Measurements from ENCODE around the gene SLC25A1. TPM values are rescaled to one million over a fixed set of nuclear protein-coding genes. Genes with fewer than 3 reads are reported as not detected.

The SLC25A1 gene
- polyA plus RNA-seq, 1 donor from 2014 or later, result 81.4 TPM

DNA sequence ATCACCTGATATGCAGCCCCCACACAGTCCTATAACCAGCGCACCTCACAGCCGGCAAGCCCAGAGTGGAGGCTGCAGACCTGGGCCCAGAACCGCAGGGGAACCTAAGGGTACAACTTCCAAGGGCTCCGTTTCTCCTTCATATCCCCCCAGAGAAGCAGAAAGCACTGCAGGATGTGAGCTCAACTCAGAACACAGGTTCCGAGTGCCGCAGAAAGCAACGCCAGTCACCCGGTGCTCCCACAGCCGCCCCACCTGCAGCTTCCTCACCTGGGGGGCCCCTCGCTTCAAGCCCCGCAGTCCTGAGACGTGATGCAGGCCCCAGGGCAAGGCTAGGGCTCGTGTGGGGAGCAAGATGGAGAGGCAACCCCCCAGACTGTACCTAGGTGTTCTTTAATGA is 45.0 kb downstream of the SLC25A1 start:
- TF ChIP-seq POLR2AphosphoS5 (IDR thresholded peaks at IDR 0.05) (no peak), EP300 (conservative IDR thresholded peaks at IDR 0.05; ENCODE audit: poor library complexity, severe bottlenecking) (no peak), RAD21 (conservative IDR thresholded peaks at IDR 0.05) (no peak), MXI1 (conservative IDR thresholded peaks at IDR 0.05; ENCODE audit: poor library complexity, severe bottlenecking) (no peak), SMC3 (conservative IDR thresholded peaks at IDR 0.05; ENCODE audit: poor library complexity) (no peak), TAF1 (IDR thresholded peaks at IDR 0.05; ENCODE audit: low read depth) (no peak), EZH2 (IDR thresholded peaks at IDR 0.05; ENCODE audit: borderline replicate concordance, insufficient read depth, low read length, poor library complexity, severe bottlenecking) (no peak)
- TF ChIP-seq, protein P1, sequence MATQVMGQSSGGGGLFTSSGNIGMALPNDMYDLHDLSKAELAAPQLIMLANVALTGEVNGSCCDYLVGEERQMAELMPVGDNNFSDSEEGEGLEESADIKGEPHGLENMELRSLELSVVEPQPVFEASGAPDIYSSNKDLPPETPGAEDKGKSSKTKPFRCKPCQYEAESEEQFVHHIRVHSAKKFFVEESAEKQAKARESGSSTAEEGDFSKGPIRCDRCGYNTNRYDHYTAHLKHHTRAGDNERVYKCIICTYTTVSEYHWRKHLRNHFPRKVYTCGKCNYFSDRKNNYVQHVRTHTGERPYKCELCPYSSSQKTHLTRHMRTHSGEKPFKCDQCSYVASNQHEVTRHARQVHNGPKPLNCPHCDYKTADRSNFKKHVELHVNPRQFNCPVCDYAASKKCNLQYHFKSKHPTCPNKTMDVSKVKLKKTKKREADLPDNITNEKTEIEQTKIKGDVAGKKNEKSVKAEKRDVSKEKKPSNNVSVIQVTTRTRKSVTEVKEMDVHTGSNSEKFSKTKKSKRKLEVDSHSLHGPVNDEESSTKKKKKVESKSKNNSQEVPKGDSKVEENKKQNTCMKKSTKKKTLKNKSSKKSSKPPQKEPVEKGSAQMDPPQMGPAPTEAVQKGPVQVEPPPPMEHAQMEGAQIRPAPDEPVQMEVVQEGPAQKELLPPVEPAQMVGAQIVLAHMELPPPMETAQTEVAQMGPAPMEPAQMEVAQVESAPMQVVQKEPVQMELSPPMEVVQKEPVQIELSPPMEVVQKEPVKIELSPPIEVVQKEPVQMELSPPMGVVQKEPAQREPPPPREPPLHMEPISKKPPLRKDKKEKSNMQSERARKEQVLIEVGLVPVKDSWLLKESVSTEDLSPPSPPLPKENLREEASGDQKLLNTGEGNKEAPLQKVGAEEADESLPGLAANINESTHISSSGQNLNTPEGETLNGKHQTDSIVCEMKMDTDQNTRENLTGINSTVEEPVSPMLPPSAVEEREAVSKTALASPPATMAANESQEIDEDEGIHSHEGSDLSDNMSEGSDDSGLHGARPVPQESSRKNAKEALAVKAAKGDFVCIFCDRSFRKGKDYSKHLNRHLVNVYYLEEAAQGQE (IDR thresholded peaks at IDR 0.05; ENCODE audit: borderline replicate concordance), result no peak
- TF ChIP-seq, protein P2, sequence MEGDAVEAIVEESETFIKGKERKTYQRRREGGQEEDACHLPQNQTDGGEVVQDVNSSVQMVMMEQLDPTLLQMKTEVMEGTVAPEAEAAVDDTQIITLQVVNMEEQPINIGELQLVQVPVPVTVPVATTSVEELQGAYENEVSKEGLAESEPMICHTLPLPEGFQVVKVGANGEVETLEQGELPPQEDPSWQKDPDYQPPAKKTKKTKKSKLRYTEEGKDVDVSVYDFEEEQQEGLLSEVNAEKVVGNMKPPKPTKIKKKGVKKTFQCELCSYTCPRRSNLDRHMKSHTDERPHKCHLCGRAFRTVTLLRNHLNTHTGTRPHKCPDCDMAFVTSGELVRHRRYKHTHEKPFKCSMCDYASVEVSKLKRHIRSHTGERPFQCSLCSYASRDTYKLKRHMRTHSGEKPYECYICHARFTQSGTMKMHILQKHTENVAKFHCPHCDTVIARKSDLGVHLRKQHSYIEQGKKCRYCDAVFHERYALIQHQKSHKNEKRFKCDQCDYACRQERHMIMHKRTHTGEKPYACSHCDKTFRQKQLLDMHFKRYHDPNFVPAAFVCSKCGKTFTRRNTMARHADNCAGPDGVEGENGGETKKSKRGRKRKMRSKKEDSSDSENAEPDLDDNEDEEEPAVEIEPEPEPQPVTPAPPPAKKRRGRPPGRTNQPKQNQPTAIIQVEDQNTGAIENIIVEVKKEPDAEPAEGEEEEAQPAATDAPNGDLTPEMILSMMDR (IDR thresholded peaks at IDR 0.05; ENCODE audit: poor library complexity, severe bottlenecking), result no peak
- Histone ChIP-seq H3K9me3 (ENCODE audit: low read length) (no peaks in the 10 kb centered on the region), H3K36me3 (ENCODE audit: insufficient read depth, low read length) (no peaks in the 10 kb centered on the region), H3K79me2 (replicated peaks; ENCODE audit: insufficient read depth, low read length) (no peaks in the 10 kb centered on the region), H3K4me2 (ENCODE audit: low read length) (no peak overlapping the region), H3K4me3 (ENCODE audit: low read length) (no peak overlapping the region), H2AFZ (ENCODE audit: low read depth, low read length) (no peak overlapping the region), H3K9me2 (ENCODE audit: insufficient read depth, low read length) (no peaks in the 10 kb centered on the region), H3K27me3 (ENCODE audit: insufficient read depth, low read depth, low read length) (no peaks in the 10 kb centered on the region), H3K9ac (ENCODE audit: low read length) (no peak overlapping the region), H3K27ac (ENCODE audit: low read length) (no peak overlapping the region), H3F3A (ENCODE audit: insufficient read depth, low read length, poor library complexity, severe bottlenecking) (no peaks in the 10 kb centered on the region), H4K20me1 (ENCODE audit: insufficient read depth) (no peaks in the 10 kb centered on the region)

DNA sequence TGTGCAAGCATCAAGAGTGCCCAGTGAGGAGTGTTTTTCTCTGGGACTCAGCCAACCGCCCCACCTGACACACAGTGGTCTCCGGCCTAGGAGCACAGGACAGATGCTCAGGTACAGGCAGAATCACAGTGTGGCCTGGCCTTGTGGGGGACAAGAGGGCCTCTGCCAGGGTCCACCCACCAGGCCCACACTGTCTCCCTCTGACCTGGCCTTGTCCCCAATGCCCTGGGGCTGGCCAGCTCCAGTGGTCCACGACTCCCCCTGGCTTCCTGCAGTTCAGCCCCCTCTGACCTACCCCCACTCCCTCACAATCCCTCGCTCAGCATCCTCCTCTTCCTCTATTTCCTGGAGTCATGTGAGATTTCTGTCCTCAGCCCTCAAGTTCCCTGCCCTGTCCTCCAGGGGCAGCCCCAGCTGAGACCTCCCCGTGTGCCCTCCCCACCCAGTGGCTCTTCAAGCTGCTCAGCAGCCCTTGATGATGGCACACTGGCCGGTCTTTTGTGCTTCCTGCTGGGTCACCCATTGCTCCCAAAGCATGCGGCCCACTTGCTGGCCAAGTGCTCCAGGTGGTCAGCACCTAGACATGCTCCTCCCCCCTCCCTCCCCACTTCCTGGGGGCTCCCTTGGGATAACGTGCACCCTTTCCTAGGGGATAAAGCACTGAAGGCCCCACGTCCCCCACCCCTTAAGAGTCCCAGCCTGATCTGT is 45.7 kb downstream of the SLC25A1 start:
- H3K27ac ChIP-seq (ENCODE audit: low read length), result no peak overlapping the region
- H3K36me3 ChIP-seq (ENCODE audit: insufficient read depth, low read length), result no peaks in the 10 kb centered on the region
- no peaks in the 10 kb centered on the region for H3K9me2 ChIP-seq (ENCODE audit: insufficient read depth, low read length)

More for the DNA sequence above, 45.7 kb downstream of the SLC25A1 start:
- H3K79me2 ChIP-seq (replicated peaks; ENCODE audit: insufficient read depth, low read length), result no peaks in the 10 kb centered on the region
- H3K4me3 ChIP-seq (ENCODE audit: low read length), result no peak overlapping the region
- no peak overlapping the region for H3K9ac ChIP-seq (ENCODE audit: low read length)
- H3K27me3 ChIP-seq (ENCODE audit: insufficient read depth, low read depth, low read length), result no peaks in the 10 kb centered on the region
- no peaks in the 10 kb centered on the region for H3K9me3 ChIP-seq (ENCODE audit: low read length)
- no peak overlapping the region for H3K4me2 ChIP-seq (ENCODE audit: low read length)
- TF ChIP-seq, protein P1 (IDR thresholded peaks at IDR 0.05; ENCODE audit: borderline replicate concordance), result no peak
- TF ChIP-seq POLR2AphosphoS5 (IDR thresholded peaks at IDR 0.05), result no peak
- no peak for TF ChIP-seq MXI1 (conservative IDR thresholded peaks at IDR 0.05; ENCODE audit: poor library complexity, severe bottlenecking)
- TF ChIP-seq EZH2 (IDR thresholded peaks at IDR 0.05; ENCODE audit: borderline replicate concordance, insufficient read depth, low read length, poor library complexity, severe bottlenecking), result no peak
- no peak for TF ChIP-seq SMC3 (conservative IDR thresholded peaks at IDR 0.05; ENCODE audit: poor library complexity)
- TF ChIP-seq EP300 (conservative IDR thresholded peaks at IDR 0.05; ENCODE audit: poor library complexity, severe bottlenecking), result no peak
- no peak for TF ChIP-seq TAF1 (IDR thresholded peaks at IDR 0.05; ENCODE audit: low read depth)
- TF ChIP-seq, protein P2 (IDR thresholded peaks at IDR 0.05; ENCODE audit: poor library complexity, severe bottlenecking), result no peak
- TF ChIP-seq RAD21 (conservative IDR thresholded peaks at IDR 0.05), result no peak
- no peaks in the 10 kb centered on the region for H4K20me1 ChIP-seq (ENCODE audit: insufficient read depth)
- H3F3A ChIP-seq (ENCODE audit: insufficient read depth, low read length, poor library complexity, severe bottlenecking), result no peaks in the 10 kb centered on the region
- no peak overlapping the region for H2AFZ ChIP-seq (ENCODE audit: low read depth, low read length)

All from neural cell (in vitro differentiated cells).